Measurements from ENCODE around the gene MARCHF2. TPM values are rescaled to one million over a fixed set of nuclear protein-coding genes. Genes with fewer than 3 reads are reported as not detected.

Gene MARCHF2
- total RNA-seq, 1 experiment from 2014 or later = 20.2 TPM

GRCh38 chr19:8444677-8445487 is 31.8 kb downstream of the MARCHF2 start, which contains the start of gene HNRNPM (continued):
- TF ChIP-seq ZBTB43 (CRISPR knock-in tag; IDR thresholded peaks at IDR 0.05) = peak; percentile 77; the same call in 1 of the 2 replicates
- TF ChIP-seq FOXP4 (CRISPR knock-in tag; IDR thresholded peaks at IDR 0.05) = peak; percentile 62
- TF ChIP-seq NFE2L1 (CRISPR knock-in tag; IDR thresholded peaks at IDR 0.05) = peak; percentile 79; the same call in 1 of the 2 replicates
- TF ChIP-seq ZNF232 (CRISPR knock-in tag; IDR thresholded peaks at IDR 0.05) = peak; percentile 65; the same call in 1 of the 2 replicates
- TF ChIP-seq NR1H2 (CRISPR knock-in tag; IDR thresholded peaks at IDR 0.05) = 0 out of 2 replicates have a peak, but pooled peaks have one; percentile 72
- TF ChIP-seq ZNF281 (CRISPR knock-in tag; IDR thresholded peaks at IDR 0.05) = no peak
- TF ChIP-seq HMGXB4 (CRISPR knock-in tag; IDR thresholded peaks at IDR 0.05) = peak; percentile 76; the same call in 1 of the 2 replicates
- TF ChIP-seq SMAD3 (CRISPR knock-in tag; IDR thresholded peaks at IDR 0.05; ENCODE audit: borderline replicate concordance) = no peak
- TF ChIP-seq TP53 (CRISPR knock-in tag; IDR thresholded peaks at IDR 0.05) = no peak
- peak; percentile 87 for TF ChIP-seq NFYB (CRISPR knock-in tag; conservative IDR thresholded peaks at IDR 0.05; ENCODE audit: low read depth)
- TF ChIP-seq RELA (CRISPR knock-in tag; IDR thresholded peaks at IDR 0.05; ENCODE audit: borderline replicate concordance) = 0 out of 2 replicates have a peak, but pooled peaks have one; percentile 33
- 0 out of 2 replicates have a peak, but pooled peaks have one; percentile 69 for TF ChIP-seq ELF4 (CRISPR knock-in tag; IDR thresholded peaks at IDR 0.05; ENCODE audit: low read depth)
- no peak for TF ChIP-seq ZNF416 (CRISPR knock-in tag; IDR thresholded peaks at IDR 0.05)
- TF ChIP-seq PRRX2 (CRISPR knock-in tag; IDR thresholded peaks at IDR 0.05) = no peak
- TF ChIP-seq FOXK1 (CRISPR knock-in tag; IDR thresholded peaks at IDR 0.05) = peak; percentile 94
- TF ChIP-seq, protein P1, sequence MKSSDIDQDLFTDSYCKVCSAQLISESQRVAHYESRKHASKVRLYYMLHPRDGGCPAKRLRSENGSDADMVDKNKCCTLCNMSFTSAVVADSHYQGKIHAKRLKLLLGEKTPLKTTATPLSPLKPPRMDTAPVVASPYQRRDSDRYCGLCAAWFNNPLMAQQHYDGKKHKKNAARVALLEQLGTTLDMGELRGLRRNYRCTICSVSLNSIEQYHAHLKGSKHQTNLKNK (CRISPR knock-in tag; IDR thresholded peaks at IDR 0.05) = 0 out of 2 replicates have a peak, but pooled peaks have one; percentile 26
- TF ChIP-seq, protein P2, sequence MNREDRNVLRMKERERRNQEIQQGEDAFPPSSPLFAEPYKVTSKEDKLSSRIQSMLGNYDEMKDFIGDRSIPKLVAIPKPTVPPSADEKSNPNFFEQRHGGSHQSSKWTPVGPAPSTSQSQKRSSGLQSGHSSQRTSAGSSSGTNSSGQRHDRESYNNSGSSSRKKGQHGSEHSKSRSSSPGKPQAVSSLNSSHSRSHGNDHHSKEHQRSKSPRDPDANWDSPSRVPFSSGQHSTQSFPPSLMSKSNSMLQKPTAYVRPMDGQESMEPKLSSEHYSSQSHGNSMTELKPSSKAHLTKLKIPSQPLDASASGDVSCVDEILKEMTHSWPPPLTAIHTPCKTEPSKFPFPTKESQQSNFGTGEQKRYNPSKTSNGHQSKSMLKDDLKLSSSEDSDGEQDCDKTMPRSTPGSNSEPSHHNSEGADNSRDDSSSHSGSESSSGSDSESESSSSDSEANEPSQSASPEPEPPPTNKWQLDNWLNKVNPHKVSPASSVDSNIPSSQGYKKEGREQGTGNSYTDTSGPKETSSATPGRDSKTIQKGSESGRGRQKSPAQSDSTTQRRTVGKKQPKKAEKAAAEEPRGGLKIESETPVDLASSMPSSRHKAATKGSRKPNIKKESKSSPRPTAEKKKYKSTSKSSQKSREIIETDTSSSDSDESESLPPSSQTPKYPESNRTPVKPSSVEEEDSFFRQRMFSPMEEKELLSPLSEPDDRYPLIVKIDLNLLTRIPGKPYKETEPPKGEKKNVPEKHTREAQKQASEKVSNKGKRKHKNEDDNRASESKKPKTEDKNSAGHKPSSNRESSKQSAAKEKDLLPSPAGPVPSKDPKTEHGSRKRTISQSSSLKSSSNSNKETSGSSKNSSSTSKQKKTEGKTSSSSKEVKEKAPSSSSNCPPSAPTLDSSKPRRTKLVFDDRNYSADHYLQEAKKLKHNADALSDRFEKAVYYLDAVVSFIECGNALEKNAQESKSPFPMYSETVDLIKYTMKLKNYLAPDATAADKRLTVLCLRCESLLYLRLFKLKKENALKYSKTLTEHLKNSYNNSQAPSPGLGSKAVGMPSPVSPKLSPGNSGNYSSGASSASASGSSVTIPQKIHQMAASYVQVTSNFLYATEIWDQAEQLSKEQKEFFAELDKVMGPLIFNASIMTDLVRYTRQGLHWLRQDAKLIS (CRISPR knock-in tag; IDR thresholded peaks at IDR 0.05; ENCODE audit: borderline replicate concordance) = peak; percentile 84; the same call in 1 of the 2 replicates
- 0 out of 2 replicates have a peak, but pooled peaks have one; percentile 40 for TF ChIP-seq NR3C1 (CRISPR knock-in tag; conservative IDR thresholded peaks at IDR 0.05; ENCODE audit: low read depth)
- TF ChIP-seq, protein P3, sequence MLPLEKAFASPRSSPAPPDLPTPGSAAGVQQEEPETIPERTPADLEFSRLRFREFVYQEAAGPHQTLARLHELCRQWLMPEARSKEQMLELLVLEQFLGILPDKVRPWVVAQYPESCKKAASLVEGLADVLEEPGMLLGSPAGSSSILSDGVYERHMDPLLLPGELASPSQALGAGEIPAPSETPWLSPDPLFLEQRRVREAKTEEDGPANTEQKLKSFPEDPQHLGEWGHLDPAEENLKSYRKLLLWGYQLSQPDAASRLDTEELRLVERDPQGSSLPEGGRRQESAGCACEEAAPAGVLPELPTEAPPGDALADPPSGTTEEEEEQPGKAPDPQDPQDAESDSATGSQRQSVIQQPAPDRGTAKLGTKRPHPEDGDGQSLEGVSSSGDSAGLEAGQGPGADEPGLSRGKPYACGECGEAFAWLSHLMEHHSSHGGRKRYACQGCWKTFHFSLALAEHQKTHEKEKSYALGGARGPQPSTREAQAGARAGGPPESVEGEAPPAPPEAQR (CRISPR knock-in tag; IDR thresholded peaks at IDR 0.05) = no peak
- TF ChIP-seq USF1 (CRISPR knock-in tag; IDR thresholded peaks at IDR 0.05) = peak; percentile 99

Data from WTC11 (cell line).